Activated CD4-positive, alpha-beta T cell treated with anti-CD3 and anti-CD28 coated beads, Interleukin-2, amount 10 ng/mL, durations not matched to agents 24 days and 14 days (primary cell): ENCODE measurements around the gene AATF. TPM values are rescaled to one million over a fixed set of nuclear protein-coding genes. Genes with fewer than 3 reads are reported as not detected.

Experiments
- DNase-seq: peaks from one replicate; pipeline ENCODE4 v3.0.0; 2022
- H3K27ac Mint-ChIP-seq: one replicate; pipeline ENCODE4 v1.8.0; 2022; ENCODE audit warnings: mild to moderate bottlenecking, mixed read lengths
- H3K27me3 Mint-ChIP-seq: one replicate; pipeline ENCODE4 v1.8.0; 2022; ENCODE audit warnings: mixed read lengths
- H3K36me3 Mint-ChIP-seq: one replicate; pipeline ENCODE4 v1.8.0; 2022; ENCODE audit warnings: low read depth, mild to moderate bottlenecking, mixed read lengths
- H3K4me1 Mint-ChIP-seq: one replicate; pipeline ENCODE4 v1.8.0; 2021; ENCODE audit warnings: mixed read lengths
- H3K4me3 Mint-ChIP-seq: one replicate; pipeline ENCODE4 v1.8.0; 2022; ENCODE audit warnings: mild to moderate bottlenecking, moderate library complexity, mixed read lengths
- H3K9me3 Mint-ChIP-seq: one replicate; pipeline ENCODE4 v1.8.0; 2021; ENCODE audit warnings: mixed read lengths
- intact Hi-C: fragments of 100-400 bp; cut with micrococcal nuclease; formaldehyde crosslinking; loops from one replicate; pipeline ENCODE4 v1.15.1; 2023
- total RNA-seq: library from RNA; stranded (reverse); gene quantifications from 2 replicates; pipeline ENCODE4 v1.2.3, GENCODE V29; 2022

The AATF gene, protein sequence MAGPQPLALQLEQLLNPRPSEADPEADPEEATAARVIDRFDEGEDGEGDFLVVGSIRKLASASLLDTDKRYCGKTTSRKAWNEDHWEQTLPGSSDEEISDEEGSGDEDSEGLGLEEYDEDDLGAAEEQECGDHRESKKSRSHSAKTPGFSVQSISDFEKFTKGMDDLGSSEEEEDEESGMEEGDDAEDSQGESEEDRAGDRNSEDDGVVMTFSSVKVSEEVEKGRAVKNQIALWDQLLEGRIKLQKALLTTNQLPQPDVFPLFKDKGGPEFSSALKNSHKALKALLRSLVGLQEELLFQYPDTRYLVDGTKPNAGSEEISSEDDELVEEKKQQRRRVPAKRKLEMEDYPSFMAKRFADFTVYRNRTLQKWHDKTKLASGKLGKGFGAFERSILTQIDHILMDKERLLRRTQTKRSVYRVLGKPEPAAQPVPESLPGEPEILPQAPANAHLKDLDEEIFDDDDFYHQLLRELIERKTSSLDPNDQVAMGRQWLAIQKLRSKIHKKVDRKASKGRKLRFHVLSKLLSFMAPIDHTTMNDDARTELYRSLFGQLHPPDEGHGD
- 116 and 118 TPM in 2 replicates for total RNA-seq

DNA sequence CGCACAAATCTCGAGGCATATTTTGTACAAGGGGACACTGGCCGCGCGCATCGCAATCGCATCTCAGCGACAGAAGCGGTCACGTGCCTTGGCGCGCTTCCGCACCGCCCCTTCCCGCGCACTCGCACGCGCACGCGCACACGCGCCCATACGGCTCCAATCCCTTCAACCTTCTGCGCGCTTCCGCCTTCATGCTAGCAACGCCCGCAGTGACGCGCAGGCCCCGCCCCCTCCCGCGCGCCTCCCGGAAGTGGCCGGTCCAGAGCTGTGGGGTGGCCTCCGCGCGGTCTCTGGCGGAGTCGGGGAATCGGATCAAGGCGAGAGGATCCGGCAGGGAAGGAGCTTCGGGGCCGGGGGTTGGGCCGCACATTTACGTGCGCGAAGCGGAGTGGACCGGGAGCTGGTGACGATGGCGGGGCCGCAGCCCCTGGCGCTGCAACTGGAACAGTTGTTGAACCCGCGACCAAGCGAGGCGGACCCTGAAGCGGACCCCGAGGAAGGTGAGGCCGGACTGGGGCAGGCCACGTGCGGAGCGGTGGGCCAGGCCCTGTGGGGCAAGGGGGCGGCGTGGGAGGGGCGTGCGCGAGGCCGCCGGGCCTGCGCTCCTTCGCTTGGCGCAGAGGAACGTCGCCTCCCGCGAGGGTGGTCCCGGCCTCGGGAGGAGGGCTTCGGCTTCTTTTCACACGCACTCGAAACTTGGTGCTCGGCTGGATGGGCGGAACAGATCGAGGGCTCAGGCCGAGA lies at the start of gene AATF:
AATF (plus strand) TSS at position 238 of the 744 bp plus-strand sequence; CDS start at position 410, 172 bp downstream.
- DNase-seq: peak; percentile 100
- Mint-ChIP-seq H3K9me3 (no peaks in the 10 kb centered on the region), H3K27ac (peak within 1 kb of the TSS; percentile 98), H3K36me3 (peaks cover 41% of the 10 kb centered on the region), H3K4me1 (peaks cover 46% of the 10 kb centered on the region), H3K4me3 (peak within 1 kb of the TSS; percentile 95), H3K27me3 (peaks cover 36% of the 10 kb centered on the region)
- intact Hi-C loops: loop anchor here (2.0 to 10.0 kb wide), 6 partner anchors 16 to 408 kb away; partner anchors contain the start of gene GGNBP2

DNA sequence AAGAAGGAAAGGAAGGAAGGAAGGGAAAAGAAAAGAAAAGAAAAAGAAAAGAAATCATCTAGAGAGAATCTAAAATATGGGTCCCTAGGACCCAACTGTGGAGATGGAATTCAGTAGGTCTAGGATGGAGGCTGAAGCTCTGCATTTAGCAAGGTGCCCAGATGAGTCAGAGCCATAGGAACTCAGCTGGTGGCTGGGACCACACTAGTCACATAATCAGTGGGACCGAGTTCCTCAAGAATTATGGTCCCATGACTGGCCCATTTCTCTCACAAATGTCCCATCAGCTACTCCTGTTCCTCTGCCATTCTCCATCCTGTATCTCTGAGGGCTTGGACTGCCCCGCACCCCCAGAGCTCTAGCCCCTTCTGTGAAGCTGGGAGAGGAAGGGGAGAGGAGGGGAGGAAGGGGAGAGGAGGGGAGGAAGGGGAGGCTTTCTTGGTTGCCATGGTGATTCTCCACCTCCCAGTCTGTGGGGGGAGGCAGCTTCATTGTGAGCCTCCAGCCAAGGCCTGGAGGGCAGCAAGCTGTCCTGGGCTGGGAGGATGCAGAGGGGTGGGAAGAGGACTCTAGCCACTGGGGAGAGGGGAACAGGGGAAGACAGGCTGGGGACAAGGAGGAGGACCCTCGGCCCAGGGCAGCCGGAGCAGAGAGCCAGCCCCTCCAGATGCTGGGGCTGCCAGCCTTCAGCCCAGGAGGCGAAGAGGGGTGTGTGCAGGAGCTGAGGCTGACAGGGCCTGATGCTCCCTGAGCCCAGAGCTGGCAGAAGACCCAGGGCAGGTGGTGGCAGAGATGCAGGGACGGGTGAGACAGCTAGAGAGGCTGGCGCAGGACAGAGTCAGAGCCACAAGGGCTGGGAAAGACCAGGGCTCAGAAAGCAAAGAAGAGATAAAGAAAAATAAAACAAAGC lies 49.2 kb upstream of the AATF start:
- Mint-ChIP-seq H3K27ac (no peak overlapping the region), H3K27me3 (peaks cover 15% of the 10 kb centered on the region), H3K9me3 (no peaks in the 10 kb centered on the region), H3K4me3 (no peak overlapping the region), H3K36me3 (no peaks in the 10 kb centered on the region), H3K4me1 (no peaks in the 10 kb centered on the region)
- no peak for DNase-seq
- intact Hi-C loops: no loop called here

DNA sequence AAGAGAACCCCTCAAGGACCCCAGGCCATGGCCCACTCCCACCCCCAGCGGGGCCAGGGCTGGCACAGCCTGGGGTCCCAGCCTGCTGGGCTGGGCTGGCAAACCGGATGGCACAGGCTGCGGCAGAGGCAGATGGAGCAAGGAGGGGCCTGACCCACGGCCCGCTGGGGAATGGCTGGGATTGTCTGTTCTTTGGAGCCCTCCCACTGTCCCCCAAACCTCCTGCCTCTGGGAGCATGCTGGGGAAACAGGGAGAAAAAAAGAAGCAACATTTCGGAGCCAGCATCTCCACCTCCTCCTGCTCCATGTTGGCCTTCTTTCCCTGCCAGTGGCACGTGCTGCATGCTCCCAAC lies 48.6 kb upstream of the AATF start:
- DNase-seq: no peak
- intact Hi-C loops: no loop called here
- no peaks in the 10 kb centered on the region for H3K9me3 Mint-ChIP-seq
- no peaks in the 10 kb centered on the region for H3K4me1 Mint-ChIP-seq
- no peak overlapping the region for H3K4me3 Mint-ChIP-seq
- H3K27me3 Mint-ChIP-seq: peaks cover 15% of the 10 kb centered on the region
- no peak overlapping the region for H3K27ac Mint-ChIP-seq
- no peaks in the 10 kb centered on the region for H3K36me3 Mint-ChIP-seq

DNA sequence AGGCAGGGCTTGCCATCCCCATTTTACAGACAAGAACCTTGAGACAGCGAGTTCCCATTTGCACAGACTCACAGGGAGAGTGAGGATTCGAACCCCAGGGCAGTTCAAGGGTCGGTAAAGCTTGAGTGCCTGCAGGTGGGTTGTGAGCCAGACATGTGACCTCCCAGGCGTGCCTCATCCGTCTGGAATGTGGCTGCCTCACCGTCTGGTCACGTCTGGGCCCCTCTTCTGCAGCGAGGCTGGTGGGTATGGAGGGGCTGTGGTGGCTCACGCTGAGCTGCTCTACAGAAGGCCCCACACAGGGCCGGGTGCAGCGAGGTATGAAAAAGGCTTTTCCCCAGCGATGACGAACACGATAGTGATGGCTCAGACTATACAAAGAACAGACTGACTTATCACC lies 47.2 kb upstream of the AATF start:
- H3K27ac Mint-ChIP-seq: no peak overlapping the region

DNA sequence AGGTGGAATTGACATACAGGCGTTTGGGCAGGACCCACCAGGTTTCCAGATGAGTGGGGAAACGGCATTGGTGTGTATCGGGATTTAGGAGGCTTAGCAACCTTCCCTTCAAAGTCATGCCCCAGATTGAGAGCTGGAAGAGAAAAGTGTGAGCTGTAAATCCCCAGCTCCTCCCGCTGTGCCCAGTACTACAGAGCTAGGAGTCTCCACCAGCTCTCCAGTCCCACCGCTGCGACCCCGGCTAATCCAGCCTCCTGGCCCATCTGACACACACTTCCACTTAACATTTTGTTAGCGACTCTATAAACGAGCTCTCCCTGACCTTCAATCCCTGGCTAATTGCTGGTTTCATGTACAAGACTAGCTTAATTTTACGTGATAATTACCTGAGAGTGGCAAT lies 41.3 kb upstream of the AATF start:
- H3K27me3 Mint-ChIP-seq: peaks cover 25% of the 10 kb centered on the region

More for the DNA sequence above, 47.2 kb upstream of the AATF start:
- H3K9me3 Mint-ChIP-seq: no peaks in the 10 kb centered on the region
- no peaks in the 10 kb centered on the region for H3K36me3 Mint-ChIP-seq
- H3K4me3 Mint-ChIP-seq: no peak overlapping the region
- no peak for DNase-seq
- no peaks in the 10 kb centered on the region for H3K4me1 Mint-ChIP-seq
- H3K27me3 Mint-ChIP-seq: peaks cover 17% of the 10 kb centered on the region
- intact Hi-C loops: no loop called here

DNA sequence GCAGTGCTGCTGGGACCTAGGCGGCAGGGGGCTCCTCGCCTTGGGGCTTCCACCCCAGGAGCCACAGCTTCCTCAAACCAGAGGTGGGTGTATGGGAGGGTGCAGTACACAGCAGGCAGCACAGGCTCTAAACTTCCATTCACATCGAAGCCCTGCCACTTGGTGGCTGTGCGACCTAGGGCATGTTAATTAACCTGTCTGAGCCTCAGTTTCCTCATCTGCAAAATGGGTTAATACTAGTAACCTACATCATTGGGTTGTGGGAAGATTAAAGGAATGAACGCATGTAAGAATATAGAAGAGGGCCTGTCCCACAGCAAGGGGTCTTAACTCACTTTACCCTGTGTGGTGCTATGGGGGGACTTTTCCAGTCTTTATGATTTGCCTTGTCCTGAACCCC lies 38.2 kb upstream of the AATF start:
- H3K27ac Mint-ChIP-seq: no peak overlapping the region
- no peak for DNase-seq
- H3K4me3 Mint-ChIP-seq: no peak overlapping the region
- intact Hi-C loops: no loop called here
- peaks cover under 1% of the 10 kb centered on the region for H3K4me1 Mint-ChIP-seq
- H3K9me3 Mint-ChIP-seq: no peaks in the 10 kb centered on the region
- peaks cover 22% of the 10 kb centered on the region for H3K27me3 Mint-ChIP-seq
- no peaks in the 10 kb centered on the region for H3K36me3 Mint-ChIP-seq

More for the DNA sequence above, 41.3 kb upstream of the AATF start:
- intact Hi-C loops: no loop called here
- Mint-ChIP-seq H3K36me3 (no peaks in the 10 kb centered on the region), H3K27ac (no peak overlapping the region), H3K4me3 (no peak overlapping the region), H3K4me1 (no peaks in the 10 kb centered on the region), H3K9me3 (no peaks in the 10 kb centered on the region)
- no peak for DNase-seq

DNA sequence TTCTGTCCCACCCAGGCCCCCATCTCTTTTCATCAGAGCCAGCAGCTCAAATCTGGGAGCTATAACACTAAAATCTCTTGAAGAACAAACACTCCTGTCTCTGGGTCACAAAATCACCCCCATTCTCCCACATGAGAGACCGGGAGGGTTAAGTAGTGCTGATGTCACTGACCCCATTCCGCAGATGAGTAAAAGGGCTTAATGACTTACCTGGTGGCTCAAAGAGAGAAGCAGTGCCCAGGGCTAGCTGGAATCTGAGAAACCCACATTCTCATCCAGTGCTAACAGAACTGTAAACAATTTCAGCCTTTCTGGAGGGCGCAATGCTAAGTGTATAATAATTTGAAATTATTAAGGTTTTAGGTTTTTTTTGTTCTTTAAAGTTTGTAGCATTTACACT lies 37.8 kb upstream of the AATF start:
- Mint-ChIP-seq H3K27ac (no peak overlapping the region), H3K36me3 (no peaks in the 10 kb centered on the region), H3K9me3 (no peaks in the 10 kb centered on the region), H3K27me3 (peaks cover 22% of the 10 kb centered on the region), H3K4me3 (no peak overlapping the region), H3K4me1 (peaks cover 3% of the 10 kb centered on the region)
- intact Hi-C loops: no loop called here
- no peak for DNase-seq

DNA sequence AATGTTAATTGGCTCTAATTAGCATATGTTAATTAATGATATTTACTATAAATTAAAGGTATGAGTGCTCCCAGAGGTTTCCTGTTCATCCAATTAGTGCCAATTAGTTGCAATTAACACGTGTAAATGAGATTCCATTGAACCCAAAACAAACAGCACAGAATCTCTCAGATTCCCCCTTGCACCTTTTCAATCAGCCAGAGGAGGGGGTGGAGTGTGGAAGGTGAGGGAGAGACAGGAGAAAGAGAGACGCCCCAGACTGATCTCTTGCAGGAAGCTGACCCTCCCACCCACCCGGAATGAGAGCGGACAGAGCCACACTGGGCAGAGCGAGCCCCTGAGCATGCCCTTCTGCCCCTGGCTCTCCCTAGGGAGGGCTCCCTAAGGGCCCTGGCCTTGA lies 35.6 kb upstream of the AATF start:
- Mint-ChIP-seq H3K4me3 (no peak overlapping the region), H3K9me3 (no peaks in the 10 kb centered on the region), H3K27ac (no peak overlapping the region), H3K4me1 (peaks cover 5% of the 10 kb centered on the region), H3K27me3 (peaks cover 15% of the 10 kb centered on the region), H3K36me3 (no peaks in the 10 kb centered on the region)
- DNase-seq: no peak
- intact Hi-C loops: no loop called here

DNA sequence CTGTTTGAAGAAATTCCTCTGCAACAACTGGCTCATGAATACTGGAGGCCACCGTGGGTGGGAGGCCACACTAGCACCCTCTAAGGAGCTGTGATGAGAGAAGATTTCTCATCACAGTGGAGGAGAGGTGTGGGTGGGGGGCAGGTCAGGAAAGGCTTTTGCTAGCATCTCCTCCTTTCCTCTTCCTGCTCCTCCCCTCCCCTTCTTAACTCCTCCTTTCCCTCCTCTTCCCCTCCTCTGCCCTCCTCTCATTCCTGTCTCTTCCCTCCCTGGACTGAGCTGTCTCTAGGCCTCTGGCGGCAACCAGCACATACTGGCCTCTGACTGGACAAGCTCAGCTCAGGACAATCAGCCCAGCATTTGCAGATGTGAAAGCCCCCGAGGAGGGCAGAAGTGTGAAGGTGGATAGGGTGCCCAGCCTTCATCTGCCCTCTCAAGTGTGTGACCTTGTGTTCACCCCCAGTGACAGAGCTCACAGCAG lies 30.5 kb upstream of the AATF start:
- intact Hi-C loops: no loop called here
- no peak for DNase-seq
- H3K27me3 Mint-ChIP-seq: peaks cover 16% of the 10 kb centered on the region
- no peak overlapping the region for H3K4me3 Mint-ChIP-seq
- H3K9me3 Mint-ChIP-seq: no peaks in the 10 kb centered on the region
- no peaks in the 10 kb centered on the region for H3K36me3 Mint-ChIP-seq
- H3K27ac Mint-ChIP-seq: peak overlapping the region; percentile 8
- peaks cover 24% of the 10 kb centered on the region for H3K4me1 Mint-ChIP-seq

DNA sequence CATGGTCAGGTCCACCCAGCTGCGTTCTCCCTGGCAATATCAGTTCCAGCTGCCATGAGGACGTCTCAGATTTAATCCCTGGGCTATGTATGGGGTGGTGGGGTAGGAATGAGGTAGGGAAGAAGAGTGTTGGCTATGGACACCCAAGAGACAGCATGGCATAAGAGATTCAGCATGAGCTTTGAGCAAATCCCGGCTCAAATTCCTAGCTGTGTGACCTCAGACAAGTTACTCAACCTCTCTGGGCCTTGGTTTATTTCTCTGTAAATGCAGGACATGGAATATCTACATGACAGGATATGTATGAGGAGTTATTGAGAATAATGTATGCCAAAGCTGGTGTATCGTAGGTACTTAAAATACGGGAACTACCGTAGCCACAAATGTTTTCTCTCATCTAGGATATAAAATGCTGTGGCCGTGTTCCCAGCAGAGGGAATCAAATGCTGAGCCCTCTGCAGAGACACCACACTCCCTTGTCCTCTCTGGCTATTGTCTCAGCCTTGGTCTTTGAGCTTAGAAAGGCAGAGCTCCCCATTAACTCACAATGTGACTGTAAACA lies 29.3 kb upstream of the AATF start:
- H3K4me1 Mint-ChIP-seq: peaks cover 24% of the 10 kb centered on the region
- H3K36me3 Mint-ChIP-seq: no peaks in the 10 kb centered on the region

DNA sequence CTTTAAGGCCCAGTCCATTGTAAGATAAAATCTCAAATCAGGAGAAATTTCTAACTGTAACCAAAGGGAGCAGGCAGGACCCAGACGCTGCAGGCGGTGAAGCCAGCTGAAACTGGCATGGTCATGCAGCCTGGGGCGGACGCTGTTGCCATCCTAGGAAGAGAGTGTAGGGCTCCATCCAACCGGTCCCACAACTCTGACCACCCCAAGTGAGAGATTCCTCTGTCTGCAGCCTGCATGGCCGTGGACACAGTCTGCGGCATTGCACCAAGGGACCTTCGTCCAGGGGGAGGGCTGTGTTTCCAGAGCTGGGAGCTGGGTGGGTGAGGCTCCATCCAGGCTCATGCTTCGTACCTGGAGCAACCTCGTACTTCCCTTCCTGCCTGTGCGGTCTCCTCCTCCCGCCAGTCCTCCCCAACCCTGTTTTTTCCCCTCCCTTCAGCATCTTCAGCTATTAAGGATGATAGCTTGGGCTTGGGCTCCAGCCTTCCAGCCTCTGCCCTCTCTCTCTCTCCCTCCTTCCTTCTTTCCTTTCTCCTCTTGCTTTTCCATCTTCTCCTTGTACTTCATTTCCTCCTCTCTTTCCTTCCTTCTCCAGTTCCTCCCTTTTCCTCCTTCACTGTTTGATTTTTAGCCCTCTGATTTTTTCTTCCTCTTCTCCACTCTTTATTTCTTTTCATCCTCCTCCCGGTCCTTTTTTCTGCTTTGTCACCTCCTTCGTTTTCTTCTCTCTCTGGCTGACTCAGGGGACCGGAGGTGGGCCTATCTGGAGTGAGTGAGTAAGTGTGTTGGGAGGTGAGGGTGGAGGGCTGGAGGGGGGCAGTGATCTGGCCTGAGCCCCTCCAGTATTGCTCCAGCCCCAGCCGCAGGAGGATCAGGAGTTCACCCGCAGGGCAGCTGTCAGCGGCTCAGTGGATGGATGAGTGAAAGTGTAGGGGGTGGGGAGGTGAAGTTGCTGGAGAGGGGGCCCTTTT lies 28.4 kb upstream of the AATF start:
- H3K27ac Mint-ChIP-seq: peak overlapping the region; percentile 89
- H3K4me3 Mint-ChIP-seq: peak overlapping the region; percentile 64
- peaks cover 24% of the 10 kb centered on the region for H3K4me1 Mint-ChIP-seq
- no peak for DNase-seq
- intact Hi-C loops: loop anchor here (2.0 kb wide), 1 partner anchor 28 kb away; the partner anchor contains the start of gene AATF
- H3K27me3 Mint-ChIP-seq: peaks cover 16% of the 10 kb centered on the region
- no peaks in the 10 kb centered on the region for H3K9me3 Mint-ChIP-seq
- no peaks in the 10 kb centered on the region for H3K36me3 Mint-ChIP-seq

More for the DNA sequence above, 29.3 kb upstream of the AATF start:
- Mint-ChIP-seq H3K9me3 (no peaks in the 10 kb centered on the region), H3K27me3 (peaks cover 16% of the 10 kb centered on the region), H3K27ac (no peak overlapping the region), H3K4me3 (no peak overlapping the region)
- intact Hi-C loops: no loop called here
- DNase-seq: no peak
